VCaP (cell line): ENCODE measurements around the gene OTOG.

ENCODE experiments used
- H3K27ac ChIP-seq: fragments of 450-650 bp; 2 replicates; pipeline ENCODE4 v1.5.1; 2017
- CTCF ChIP-seq: fragments of 450-650 bp; conservative IDR thresholded peaks from 2 replicates; pipeline ENCODE4 v1.5.1; 2017; ENCODE audit warnings: mild to moderate bottlenecking, moderate library complexity

Gene OTOG

GRCh38 chr11:17597770-17598169 is 50.7 kb downstream of the OTOG start:
- no peak overlapping the region for H3K27ac ChIP-seq
- no peak for TF ChIP-seq CTCF

GRCh38 chr11:17598700-17599459 is 51.8 kb downstream of the OTOG start:
- no peak overlapping the region for H3K27ac ChIP-seq
- TF ChIP-seq CTCF = peak; percentile 95

DNA sequence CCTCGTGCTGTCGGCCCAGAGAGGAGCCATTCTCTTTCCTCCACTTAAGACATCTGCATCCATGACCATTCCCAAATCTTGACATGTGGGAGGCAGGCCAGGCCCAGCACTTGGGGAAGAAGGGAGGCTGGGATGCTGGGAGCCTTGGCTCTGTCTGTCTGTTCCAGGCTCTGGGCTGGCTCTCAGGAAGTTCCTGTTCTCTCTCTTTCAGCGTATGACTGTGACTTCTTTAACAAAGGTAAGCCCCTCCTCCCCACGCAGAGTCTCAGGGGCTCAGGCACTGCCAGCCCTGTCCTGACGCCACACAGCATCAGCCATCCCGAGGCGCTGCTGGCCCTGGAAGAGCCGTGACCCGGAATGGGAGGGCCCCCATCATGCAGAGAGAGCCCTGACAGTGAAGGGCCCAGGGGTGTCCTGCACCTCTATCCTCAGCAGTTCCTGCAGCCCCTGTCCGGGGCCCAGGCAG is 52.4 kb downstream of the OTOG start:
- no peak overlapping the region for H3K27ac ChIP-seq
- no peak for TF ChIP-seq CTCF

DNA sequence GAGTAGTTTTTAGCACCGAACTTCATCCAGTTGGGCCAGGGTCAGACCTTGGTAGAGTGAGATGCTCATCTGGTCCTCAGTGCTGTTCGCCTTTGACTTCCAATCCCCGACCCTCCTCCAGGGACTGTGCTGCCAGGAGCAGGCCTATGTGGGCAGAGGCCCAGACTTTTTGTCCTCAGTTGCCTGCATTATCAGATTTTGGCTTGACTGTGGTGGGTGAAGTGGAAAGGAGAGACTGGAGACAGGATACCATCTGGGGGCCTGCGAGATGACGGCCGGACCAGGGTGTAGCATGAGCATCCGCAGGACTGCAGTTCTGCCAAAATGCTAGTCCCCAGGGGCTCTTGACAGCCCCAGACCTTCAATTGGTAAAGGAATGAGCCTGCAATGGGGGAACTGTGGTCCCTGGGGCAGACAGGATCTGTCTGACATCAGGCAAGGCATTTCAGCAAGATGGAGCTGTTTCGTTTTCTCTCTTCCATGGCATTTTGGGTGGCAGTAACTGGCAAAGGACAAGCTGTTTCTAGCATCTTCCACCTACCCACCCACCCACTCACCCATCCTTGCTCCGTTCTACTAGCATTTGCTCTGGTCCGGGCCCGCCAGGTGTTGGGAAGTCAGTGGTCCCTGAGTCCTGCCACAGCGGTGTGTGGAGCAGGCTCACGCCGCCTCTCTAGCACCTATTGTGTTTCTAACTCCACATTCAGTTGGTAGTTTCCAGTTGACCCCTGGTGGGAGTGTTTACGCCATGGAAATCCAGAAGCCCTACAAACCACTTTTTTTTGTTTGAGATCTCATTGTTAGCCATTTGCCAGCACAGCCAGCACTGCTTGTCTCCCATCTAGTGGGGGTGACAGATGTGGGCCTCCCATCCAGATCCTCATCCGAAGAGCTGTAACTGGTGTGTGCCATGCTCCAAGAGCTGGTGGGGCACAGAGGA is 53.5 kb downstream of the OTOG start:
- no peak overlapping the region for H3K27ac ChIP-seq
- TF ChIP-seq CTCF = no peak

GRCh38 chr11:17601256-17601671 is 54.2 kb downstream of the OTOG start:
- no peak overlapping the region for H3K27ac ChIP-seq
- no peak for TF ChIP-seq CTCF

GRCh38 chr11:17601676-17602075 is 54.6 kb downstream of the OTOG start:
- no peak overlapping the region for H3K27ac ChIP-seq
- TF ChIP-seq CTCF = no peak
